ENCODE results near the gene GBF1.
A peak's percentile ranks its signal among the peaks of the same experiment; 100 is the strongest.

DNA sequence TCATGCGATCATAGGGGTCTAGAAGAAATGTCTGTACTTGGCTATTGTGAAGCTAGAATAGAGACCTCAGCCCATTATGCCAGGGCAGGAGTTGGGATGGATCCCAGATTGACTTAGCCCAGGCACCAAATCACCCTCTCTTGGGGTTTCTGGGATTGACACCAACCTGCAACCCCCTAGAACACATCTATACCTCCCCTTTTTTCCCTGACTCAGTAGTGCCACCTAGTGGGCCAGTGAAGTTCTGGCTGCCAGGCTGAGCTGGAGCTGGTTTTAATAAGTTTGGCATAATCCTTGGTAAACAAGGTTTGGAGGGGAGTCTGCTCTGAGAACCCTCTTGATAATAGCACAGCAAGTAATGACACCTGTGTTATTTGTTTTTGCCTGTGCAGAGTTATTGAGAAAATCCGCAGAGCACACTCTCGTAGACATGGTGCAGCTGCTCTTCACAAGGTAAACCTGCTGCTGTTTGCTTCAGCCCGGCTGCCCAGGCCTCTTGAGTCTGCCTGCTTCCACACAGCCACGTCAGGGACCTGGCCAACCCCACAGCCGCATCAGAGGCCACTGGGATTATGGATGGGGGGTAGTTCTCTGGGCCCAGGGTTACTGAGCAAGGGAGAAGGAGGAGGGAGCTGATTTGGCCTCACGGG, 106.9 kb downstream of the GBF1 start:
- TF ChIP-seq CTCF (IDR thresholded peaks at IDR 0.05) (peak; percentile 72 to 95 (median 78)), POLR2A (IDR thresholded peaks at IDR 0.05) (no peak)

Data from thyroid gland (tissue), 4 donors.